ENCODE measurements around the gene UROC1. TPM values are rescaled to one million over a fixed set of nuclear protein-coding genes. Genes with fewer than 3 reads are reported as not detected.
A peak's percentile ranks its signal among the peaks of the same experiment; 100 is the strongest.

Gene UROC1
- total and polyA plus RNA-seq, 2 of the 13 experiments (the other 11 are each of a cell fraction or from before 2014, with no cell fraction given) = 0.71 to 1.3 TPM

DNA sequence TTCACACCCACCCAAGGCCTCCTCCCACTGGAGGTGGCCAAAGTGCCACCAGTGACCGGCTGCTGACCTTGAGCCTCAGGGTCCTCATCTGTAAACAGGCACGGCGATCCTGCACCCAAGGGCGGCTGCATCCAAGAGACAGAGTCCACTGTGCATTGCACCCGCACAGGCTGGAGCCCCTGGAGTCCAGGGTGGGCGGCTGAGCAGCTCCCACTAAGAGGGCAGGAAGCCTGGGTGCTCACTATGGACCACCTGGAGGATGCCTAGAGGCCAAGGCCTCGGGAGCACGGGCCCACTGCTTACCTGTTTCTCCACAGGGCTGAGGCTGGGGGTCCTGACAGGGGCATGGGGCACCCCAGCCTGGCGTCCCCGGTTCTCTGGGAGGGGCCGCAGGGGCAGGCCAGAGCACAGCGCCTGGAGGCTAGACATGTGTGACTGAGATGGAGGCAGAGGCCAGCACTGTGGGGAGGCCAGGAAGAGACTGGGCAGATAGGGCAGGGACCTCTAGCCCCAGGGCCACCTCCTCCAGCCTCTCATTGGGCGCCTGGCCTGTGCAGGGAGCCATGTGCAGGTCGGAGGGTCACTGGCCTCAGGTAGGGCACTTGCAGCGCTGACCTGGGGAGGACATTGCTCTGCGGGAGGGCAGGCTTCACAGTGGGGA lies at the start of gene UROC1 (continued):
- TF ChIP-seq, protein P1, sequence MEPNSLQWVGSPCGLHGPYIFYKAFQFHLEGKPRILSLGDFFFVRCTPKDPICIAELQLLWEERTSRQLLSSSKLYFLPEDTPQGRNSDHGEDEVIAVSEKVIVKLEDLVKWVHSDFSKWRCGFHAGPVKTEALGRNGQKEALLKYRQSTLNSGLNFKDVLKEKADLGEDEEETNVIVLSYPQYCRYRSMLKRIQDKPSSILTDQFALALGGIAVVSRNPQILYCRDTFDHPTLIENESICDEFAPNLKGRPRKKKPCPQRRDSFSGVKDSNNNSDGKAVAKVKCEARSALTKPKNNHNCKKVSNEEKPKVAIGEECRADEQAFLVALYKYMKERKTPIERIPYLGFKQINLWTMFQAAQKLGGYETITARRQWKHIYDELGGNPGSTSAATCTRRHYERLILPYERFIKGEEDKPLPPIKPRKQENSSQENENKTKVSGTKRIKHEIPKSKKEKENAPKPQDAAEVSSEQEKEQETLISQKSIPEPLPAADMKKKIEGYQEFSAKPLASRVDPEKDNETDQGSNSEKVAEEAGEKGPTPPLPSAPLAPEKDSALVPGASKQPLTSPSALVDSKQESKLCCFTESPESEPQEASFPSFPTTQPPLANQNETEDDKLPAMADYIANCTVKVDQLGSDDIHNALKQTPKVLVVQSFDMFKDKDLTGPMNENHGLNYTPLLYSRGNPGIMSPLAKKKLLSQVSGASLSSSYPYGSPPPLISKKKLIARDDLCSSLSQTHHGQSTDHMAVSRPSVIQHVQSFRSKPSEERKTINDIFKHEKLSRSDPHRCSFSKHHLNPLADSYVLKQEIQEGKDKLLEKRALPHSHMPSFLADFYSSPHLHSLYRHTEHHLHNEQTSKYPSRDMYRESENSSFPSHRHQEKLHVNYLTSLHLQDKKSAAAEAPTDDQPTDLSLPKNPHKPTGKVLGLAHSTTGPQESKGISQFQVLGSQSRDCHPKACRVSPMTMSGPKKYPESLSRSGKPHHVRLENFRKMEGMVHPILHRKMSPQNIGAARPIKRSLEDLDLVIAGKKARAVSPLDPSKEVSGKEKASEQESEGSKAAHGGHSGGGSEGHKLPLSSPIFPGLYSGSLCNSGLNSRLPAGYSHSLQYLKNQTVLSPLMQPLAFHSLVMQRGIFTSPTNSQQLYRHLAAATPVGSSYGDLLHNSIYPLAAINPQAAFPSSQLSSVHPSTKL (CRISPR knock-in tag; IDR thresholded peaks at IDR 0.05) = peak; percentile 76
- TF ChIP-seq ZSCAN29 (CRISPR knock-in tag; conservative IDR thresholded peaks at IDR 0.05) = 0 out of 2 replicates have a peak, but pooled peaks have one; percentile 23
- TF ChIP-seq CENPX (CRISPR knock-in tag; IDR thresholded peaks at IDR 0.05) = no peak
- no peak for TF ChIP-seq TP53 (CRISPR knock-in tag; conservative IDR thresholded peaks at IDR 0.05)
- peak; percentile 72; the same call in 1 of the 2 replicates for TF ChIP-seq KDM3A (CRISPR knock-in tag; IDR thresholded peaks at IDR 0.05; ENCODE audit: low read depth)
- peak; percentile 31 for TF ChIP-seq RXRB (CRISPR knock-in tag; IDR thresholded peaks at IDR 0.05; ENCODE audit: borderline replicate concordance)
- TF ChIP-seq HNF4A (CRISPR knock-in tag; IDR thresholded peaks at IDR 0.05) = peak; percentile 92
- 0 out of 2 replicates have a peak, but pooled peaks have one; percentile 34 for TF ChIP-seq DNMT1 (CRISPR knock-in tag; IDR thresholded peaks at IDR 0.05)
- TF ChIP-seq TEAD3 (CRISPR knock-in tag; optimal IDR thresholded peaks at IDR 0.05; ENCODE audit: borderline replicate concordance) = peak; percentile 39
- peak; percentile 69 for TF ChIP-seq NCOA2 (CRISPR knock-in tag; IDR thresholded peaks at IDR 0.05)
- TF ChIP-seq, protein P2, sequence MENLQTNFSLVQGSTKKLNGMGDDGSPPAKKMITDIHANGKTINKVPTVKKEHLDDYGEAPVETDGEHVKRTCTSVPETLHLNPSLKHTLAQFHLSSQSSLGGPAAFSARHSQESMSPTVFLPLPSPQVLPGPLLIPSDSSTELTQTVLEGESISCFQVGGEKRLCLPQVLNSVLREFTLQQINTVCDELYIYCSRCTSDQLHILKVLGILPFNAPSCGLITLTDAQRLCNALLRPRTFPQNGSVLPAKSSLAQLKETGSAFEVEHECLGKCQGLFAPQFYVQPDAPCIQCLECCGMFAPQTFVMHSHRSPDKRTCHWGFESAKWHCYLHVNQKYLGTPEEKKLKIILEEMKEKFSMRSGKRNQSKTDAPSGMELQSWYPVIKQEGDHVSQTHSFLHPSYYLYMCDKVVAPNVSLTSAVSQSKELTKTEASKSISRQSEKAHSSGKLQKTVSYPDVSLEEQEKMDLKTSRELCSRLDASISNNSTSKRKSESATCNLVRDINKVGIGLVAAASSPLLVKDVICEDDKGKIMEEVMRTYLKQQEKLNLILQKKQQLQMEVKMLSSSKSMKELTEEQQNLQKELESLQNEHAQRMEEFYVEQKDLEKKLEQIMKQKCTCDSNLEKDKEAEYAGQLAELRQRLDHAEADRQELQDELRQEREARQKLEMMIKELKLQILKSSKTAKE (CRISPR knock-in tag; IDR thresholded peaks at IDR 0.05; ENCODE audit: borderline replicate concordance) = peak; percentile 33; the same call in 1 of the 2 replicates
- peak; percentile 30; the same call in 1 of the 2 replicates for TF ChIP-seq ZNF768 (CRISPR knock-in tag; IDR thresholded peaks at IDR 0.05)
- TF ChIP-seq NR2F6 (IDR thresholded peaks at IDR 0.05) = peak; percentile 14
- TF ChIP-seq NR2F6 (CRISPR knock-in tag; IDR thresholded peaks at IDR 0.05) = peak; percentile 49; the same call in 1 of the 2 replicates
- 0 out of 2 replicates have a peak, but pooled peaks have one; percentile 15 for TF ChIP-seq ZSCAN31 (CRISPR knock-in tag; IDR thresholded peaks at IDR 0.05; ENCODE audit: low read depth)
- peak; percentile 38; the same call in 1 of the 2 replicates for TF ChIP-seq GABPB1 (CRISPR knock-in tag; IDR thresholded peaks at IDR 0.05)
- TF ChIP-seq ESRRA (CRISPR knock-in tag; IDR thresholded peaks at IDR 0.05; ENCODE audit: low read depth) = peak; percentile 96
- TF ChIP-seq, protein P3, sequence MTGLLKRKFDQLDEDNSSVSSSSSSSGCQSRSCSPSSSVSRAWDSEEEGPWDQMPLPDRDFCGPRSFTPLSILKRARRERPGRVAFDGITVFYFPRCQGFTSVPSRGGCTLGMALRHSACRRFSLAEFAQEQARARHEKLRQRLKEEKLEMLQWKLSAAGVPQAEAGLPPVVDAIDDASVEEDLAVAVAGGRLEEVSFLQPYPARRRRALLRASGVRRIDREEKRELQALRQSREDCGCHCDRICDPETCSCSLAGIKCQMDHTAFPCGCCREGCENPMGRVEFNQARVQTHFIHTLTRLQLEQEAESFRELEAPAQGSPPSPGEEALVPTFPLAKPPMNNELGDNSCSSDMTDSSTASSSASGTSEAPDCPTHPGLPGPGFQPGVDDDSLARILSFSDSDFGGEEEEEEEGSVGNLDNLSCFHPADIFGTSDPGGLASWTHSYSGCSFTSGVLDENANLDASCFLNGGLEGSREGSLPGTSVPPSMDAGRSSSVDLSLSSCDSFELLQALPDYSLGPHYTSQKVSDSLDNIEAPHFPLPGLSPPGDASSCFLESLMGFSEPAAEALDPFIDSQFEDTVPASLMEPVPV (CRISPR knock-in tag; IDR thresholded peaks at IDR 0.05) = 0 out of 2 replicates have a peak, but pooled peaks have one; percentile 53
- 0 out of 2 replicates have a peak, but pooled peaks have one; percentile 10 for TF ChIP-seq SP4 (CRISPR knock-in tag; IDR thresholded peaks at IDR 0.05)
- TF ChIP-seq PAX8 (CRISPR knock-in tag; IDR thresholded peaks at IDR 0.05; ENCODE audit: borderline replicate concordance) = no peak
- TF ChIP-seq ZNF383 (CRISPR knock-in tag; IDR thresholded peaks at IDR 0.05; ENCODE audit: borderline replicate concordance) = peak; percentile 83; the same call in 1 of the 2 replicates
- TF ChIP-seq PHF8 (CRISPR knock-in tag; IDR thresholded peaks at IDR 0.05) = 0 out of 2 replicates have a peak, but pooled peaks have one; percentile 42
- peak; percentile 71; the same call in 1 of the 2 replicates for TF ChIP-seq ZNF670 (CRISPR knock-in tag; IDR thresholded peaks at IDR 0.05; ENCODE audit: borderline replicate concordance)
- peak; percentile 81 for TF ChIP-seq ZNF501 (CRISPR knock-in tag; IDR thresholded peaks at IDR 0.05)
